ENCODE measurements around the gene FAM204A.

FAM204A gene

GRCh38 chr10:118300320-118300719, 41.8 kb downstream of the FAM204A start:
- TF ChIP-seq ARNTL (CRISPR knock-in tag; IDR thresholded peaks at IDR 0.05; ENCODE audit: borderline replicate concordance, low read depth) (no peak), ZNF8 (CRISPR knock-in tag; IDR thresholded peaks at IDR 0.05) (no peak), ESRRG (CRISPR knock-in tag; IDR thresholded peaks at IDR 0.05) (no peak), RARB (CRISPR knock-in tag; IDR thresholded peaks at IDR 0.05) (no peak), TSHZ2 (CRISPR knock-in tag; IDR thresholded peaks at IDR 0.05) (no peak), ZFP3 (CRISPR knock-in tag; IDR thresholded peaks at IDR 0.05) (no peak), CSDC2 (CRISPR knock-in tag; IDR thresholded peaks at IDR 0.05) (no peak), TOX (CRISPR knock-in tag; IDR thresholded peaks at IDR 0.05; ENCODE audit: borderline replicate concordance) (no peak), SNAI2 (CRISPR knock-in tag; IDR thresholded peaks at IDR 0.05) (no peak), GLIS3 (CRISPR knock-in tag; IDR thresholded peaks at IDR 0.05) (no peak), TCF4 (CRISPR knock-in tag; IDR thresholded peaks at IDR 0.05; ENCODE audit: borderline replicate concordance) (no peak), OSR1 (CRISPR knock-in tag; IDR thresholded peaks at IDR 0.05) (no peak), ISL1 (CRISPR knock-in tag; IDR thresholded peaks at IDR 0.05) (no peak)
- TF ChIP-seq, protein P1, sequence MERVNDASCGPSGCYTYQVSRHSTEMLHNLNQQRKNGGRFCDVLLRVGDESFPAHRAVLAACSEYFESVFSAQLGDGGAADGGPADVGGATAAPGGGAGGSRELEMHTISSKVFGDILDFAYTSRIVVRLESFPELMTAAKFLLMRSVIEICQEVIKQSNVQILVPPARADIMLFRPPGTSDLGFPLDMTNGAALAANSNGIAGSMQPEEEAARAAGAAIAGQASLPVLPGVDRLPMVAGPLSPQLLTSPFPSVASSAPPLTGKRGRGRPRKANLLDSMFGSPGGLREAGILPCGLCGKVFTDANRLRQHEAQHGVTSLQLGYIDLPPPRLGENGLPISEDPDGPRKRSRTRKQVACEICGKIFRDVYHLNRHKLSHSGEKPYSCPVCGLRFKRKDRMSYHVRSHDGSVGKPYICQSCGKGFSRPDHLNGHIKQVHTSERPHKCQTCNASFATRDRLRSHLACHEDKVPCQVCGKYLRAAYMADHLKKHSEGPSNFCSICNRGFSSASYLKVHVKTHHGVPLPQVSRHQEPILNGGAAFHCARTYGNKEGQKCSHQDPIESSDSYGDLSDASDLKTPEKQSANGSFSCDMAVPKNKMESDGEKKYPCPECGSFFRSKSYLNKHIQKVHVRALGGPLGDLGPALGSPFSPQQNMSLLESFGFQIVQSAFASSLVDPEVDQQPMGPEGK (CRISPR knock-in tag; IDR thresholded peaks at IDR 0.05; ENCODE audit: borderline replicate concordance): no peak
- TF ChIP-seq, protein P2, sequence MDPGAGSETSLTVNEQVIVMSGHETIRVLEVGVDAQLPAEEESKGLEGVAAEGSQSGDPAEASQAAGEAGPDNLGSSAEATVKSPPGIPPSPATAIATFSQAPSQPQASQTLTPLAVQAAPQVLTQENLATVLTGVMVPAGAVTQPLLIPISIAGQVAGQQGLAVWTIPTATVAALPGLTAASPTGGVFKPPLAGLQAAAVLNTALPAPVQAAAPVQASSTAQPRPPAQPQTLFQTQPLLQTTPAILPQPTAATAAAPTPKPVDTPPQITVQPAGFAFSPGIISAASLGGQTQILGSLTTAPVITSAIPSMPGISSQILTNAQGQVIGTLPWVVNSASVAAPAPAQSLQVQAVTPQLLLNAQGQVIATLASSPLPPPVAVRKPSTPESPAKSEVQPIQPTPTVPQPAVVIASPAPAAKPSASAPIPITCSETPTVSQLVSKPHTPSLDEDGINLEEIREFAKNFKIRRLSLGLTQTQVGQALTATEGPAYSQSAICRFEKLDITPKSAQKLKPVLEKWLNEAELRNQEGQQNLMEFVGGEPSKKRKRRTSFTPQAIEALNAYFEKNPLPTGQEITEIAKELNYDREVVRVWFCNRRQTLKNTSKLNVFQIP (CRISPR knock-in tag; IDR thresholded peaks at IDR 0.05; ENCODE audit: borderline replicate concordance, low read depth): no peak
- no peak for ATAC-seq

- TF ChIP-seq PPARA (CRISPR knock-in tag; IDR thresholded peaks at IDR 0.05; ENCODE audit: borderline replicate concordance): no peak
- no peak for TF ChIP-seq CSDC2 (CRISPR knock-in tag; IDR thresholded peaks at IDR 0.05)
- TF ChIP-seq TOX (CRISPR knock-in tag; IDR thresholded peaks at IDR 0.05; ENCODE audit: borderline replicate concordance): no peak
- no peak for TF ChIP-seq BACH2 (CRISPR knock-in tag; IDR thresholded peaks at IDR 0.05; ENCODE audit: borderline replicate concordance)
- no peak for TF ChIP-seq ARNTL (CRISPR knock-in tag; IDR thresholded peaks at IDR 0.05; ENCODE audit: borderline replicate concordance, low read depth)
- no peak for ATAC-seq
Observed at GRCh38 chr10:118298787-118299186, 43.3 kb downstream of the FAM204A start.

DNA sequence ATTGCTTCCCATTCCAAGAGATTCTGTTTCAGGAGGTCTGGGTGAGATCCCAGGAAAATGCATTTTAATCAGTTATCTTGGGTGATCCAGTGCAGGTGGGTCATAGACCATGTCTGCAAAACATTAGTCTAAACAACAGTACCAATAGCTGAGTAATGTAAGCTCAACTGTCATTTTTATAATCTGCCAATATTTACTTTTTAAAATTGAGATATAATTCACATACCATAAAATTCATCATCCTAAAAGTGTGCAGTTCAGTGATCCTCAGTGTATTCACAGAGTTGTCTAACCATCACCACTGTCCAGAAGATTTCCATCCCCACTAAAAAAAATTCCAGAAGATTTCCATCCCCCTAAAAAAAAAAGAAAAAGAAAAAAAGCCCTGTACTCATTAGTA, 51.0 kb downstream of the FAM204A start:
- no peak for ATAC-seq
- TF ChIP-seq OSR1 (CRISPR knock-in tag; IDR thresholded peaks at IDR 0.05): no peak
- TF ChIP-seq BACH2 (CRISPR knock-in tag; IDR thresholded peaks at IDR 0.05; ENCODE audit: borderline replicate concordance): no peak
- TF ChIP-seq ZNF565 (CRISPR knock-in tag; conservative IDR thresholded peaks at IDR 0.05; ENCODE audit: low read depth): no peak
- TF ChIP-seq RARB (CRISPR knock-in tag; IDR thresholded peaks at IDR 0.05): no peak
- no peak for TF ChIP-seq TSHZ2 (CRISPR knock-in tag; IDR thresholded peaks at IDR 0.05)
- no peak for TF ChIP-seq CSRNP3 (CRISPR knock-in tag; IDR thresholded peaks at IDR 0.05)
- TF ChIP-seq ZFP30 (CRISPR knock-in tag; IDR thresholded peaks at IDR 0.05): no peak
- TF ChIP-seq CSDC2 (CRISPR knock-in tag; IDR thresholded peaks at IDR 0.05): no peak
- TF ChIP-seq ESRRG (CRISPR knock-in tag; IDR thresholded peaks at IDR 0.05): no peak
- TF ChIP-seq, protein P1 (CRISPR knock-in tag; IDR thresholded peaks at IDR 0.05; ENCODE audit: borderline replicate concordance): no peak
- TF ChIP-seq ZC3H10 (CRISPR knock-in tag; IDR thresholded peaks at IDR 0.05): no peak
- TF ChIP-seq ZFP3 (CRISPR knock-in tag; IDR thresholded peaks at IDR 0.05): no peak
- no peak for TF ChIP-seq ARNTL (CRISPR knock-in tag; IDR thresholded peaks at IDR 0.05; ENCODE audit: borderline replicate concordance, low read depth)
- no peak for TF ChIP-seq ZNF8 (CRISPR knock-in tag; IDR thresholded peaks at IDR 0.05)
- no peak for TF ChIP-seq PPARA (CRISPR knock-in tag; IDR thresholded peaks at IDR 0.05; ENCODE audit: borderline replicate concordance)
- no peak for TF ChIP-seq GLIS3 (CRISPR knock-in tag; IDR thresholded peaks at IDR 0.05)
- no peak for TF ChIP-seq TCF4 (CRISPR knock-in tag; IDR thresholded peaks at IDR 0.05; ENCODE audit: borderline replicate concordance)
- no peak for TF ChIP-seq CREB5 (CRISPR knock-in tag; IDR thresholded peaks at IDR 0.05; ENCODE audit: low read depth)
- TF ChIP-seq ZNF70 (CRISPR knock-in tag; IDR thresholded peaks at IDR 0.05): no peak
- TF ChIP-seq ISL1 (CRISPR knock-in tag; IDR thresholded peaks at IDR 0.05): no peak
